Gastroesophageal sphincter (tissue), 4 donors: Measurements from ENCODE around the gene MGME1. TPM values are rescaled to one million over a fixed set of nuclear protein-coding genes. Genes with fewer than 3 reads are reported as not detected.

Experiments used
- ATAC-seq: fragments of 150-250 bp; one replicate; pipeline ENCODE4 v1.9.1; 2016; ENCODE audit warnings: mild to moderate bottlenecking, moderate library complexity
- H3K27ac ChIP-seq, 4 donors: fragments of 200-600 bp; sonication (generic) in 3 of 4; 1 replicate in 3 of 4; 2 replicates in 1 of 4; pipeline ENCODE4 v1.5.1; 2016 to 2019
- H3K27me3 ChIP-seq: fragments of 200-600 bp; sonication (generic); one replicate; pipeline ENCODE4 v1.5.1; 2019
- H3K36me3 ChIP-seq, 2 donors: fragments of 200-600 bp; sonication (generic); one replicate each; pipeline ENCODE4 v1.5.1; 2019; ENCODE audit warnings: control low read depth in 1 of 2
- H3K4me1 ChIP-seq, 3 donors: fragments of 200-600 bp; sonication (generic); 1 replicate in 2 of 3; 2 replicates in 1 of 3; pipeline ENCODE4 v1.5.1; 2016 to 2019; ENCODE audit warnings: control low read depth in 2 of 3
- H3K4me3 ChIP-seq, 2 donors: fragments of 200-600 bp; sonication (generic); one replicate each; pipeline ENCODE4 v1.5.1; 2019; ENCODE audit warnings: mild to moderate bottlenecking in 1 of 2, moderate library complexity in 1 of 2
- H3K9me3 ChIP-seq, 3 donors: fragments of 200-600 bp; sonication (generic); one replicate each; pipeline ENCODE4 v1.5.1; 2017 to 2019; ENCODE audit warnings: control low read depth in 2 of 3
- EP300 ChIP-seq: sonication (generic); formaldehyde crosslinking; IDR thresholded peaks from one replicate; pipeline ENCODE4 v1.6.1; 2017; ENCODE audit warnings: antibody characterized with exemption, mild to moderate bottlenecking
- POLR2A ChIP-seq, 2 donors: fragments of 450-650 bp; IDR thresholded peaks; one replicate each; pipeline ENCODE4 v1.6.1; 2017; ENCODE audit warnings: antibody characterized with exemption in 2 of 2, mild to moderate bottlenecking in 2 of 2, moderate library complexity in 1 of 2
- POLR2AphosphoS5 ChIP-seq: sonication (generic); formaldehyde crosslinking; IDR thresholded peaks from one replicate; pipeline ENCODE4 v1.6.1; 2017; ENCODE audit warnings: antibody characterized with exemption
- WGBS, 2 donors: methylation state at CpG; one replicate each; pipeline ENCODE4 v1.1.5; 2018; ENCODE audit warnings: low coverage in 1 of 2; 5-methylcytosine and 5-hydroxymethylcytosine counted together
- total RNA-seq, 4 donors: library from RNA; depleted of rRNA; stranded (reverse); fragments of >200 nt; gene quantifications; one replicate each; pipeline ENCODE4 v1.1.0, GENCODE V29; 2016
- TF ChIP-seq, protein P1 (sequence below), 4 experiments: fragments of 200-600 bp in 2 of 4; fragments of 450-650 bp in 2 of 4; sonication (generic) in 1 of 4; IDR thresholded peaks; one replicate each; pipeline ENCODE4 v1.5.1; 2017 to 2019; ENCODE audit warnings: antibody characterized with exemption in 4 of 4, mild to moderate bottlenecking in 2 of 4, moderate library complexity in 2 of 4

Gene MGME1
- total RNA-seq, 4 donors from 2014 or later: 6.3 to 13.5 (median 9.9) TPM

DNA sequence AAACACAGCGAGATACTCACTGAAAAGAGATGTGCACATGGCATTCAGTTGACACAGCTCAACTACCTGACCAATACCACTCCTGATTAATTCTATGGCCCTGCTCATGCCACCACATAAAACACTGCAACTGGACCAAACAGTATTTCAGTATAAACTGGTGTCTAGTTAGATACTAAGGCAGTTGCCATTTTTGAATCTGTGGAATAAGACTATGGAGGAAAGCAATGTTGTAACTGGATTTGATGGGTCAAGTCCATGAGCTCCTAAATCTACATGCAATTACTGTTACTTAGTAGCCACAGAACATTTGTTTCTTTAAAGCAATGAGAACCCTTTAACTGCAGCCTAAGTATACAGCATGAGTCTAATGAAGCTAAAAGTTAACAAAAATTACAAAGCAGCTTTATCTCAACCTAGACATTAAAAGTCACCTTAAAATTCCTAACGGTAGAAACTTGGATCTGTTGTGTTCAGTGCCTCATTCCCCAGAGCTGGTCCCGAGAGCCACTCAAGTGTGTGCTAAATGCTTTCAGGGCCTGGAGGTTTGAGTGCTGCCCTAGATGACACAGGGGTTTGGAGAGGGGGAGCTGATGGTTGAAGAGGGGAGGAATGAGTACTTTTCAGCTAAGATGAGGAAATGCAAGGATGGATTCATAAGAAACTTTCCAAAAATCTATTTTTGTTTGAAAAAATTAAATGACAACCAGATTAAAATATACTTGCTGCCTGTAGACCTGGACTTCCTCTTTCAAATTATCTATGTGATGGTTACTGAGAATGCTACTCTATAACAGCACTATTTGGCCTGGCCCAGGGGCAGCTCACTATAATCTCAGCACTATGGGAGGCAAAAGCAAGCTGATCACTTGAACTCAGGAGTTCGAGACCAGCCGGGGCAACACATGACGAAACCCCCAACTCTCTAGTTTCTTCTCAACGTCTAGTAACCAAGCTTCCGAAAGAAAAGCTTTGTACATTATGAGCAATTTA is 15.8 kb upstream of the MGME1 start:
- no peak overlapping the region for H3K4me3 ChIP-seq
- H3K27ac ChIP-seq: no peak overlapping the region
- TF ChIP-seq EP300 (no peak), POLR2A (IDR thresholded peaks at IDR 0.05) (no peak), POLR2AphosphoS5 (no peak)
- TF ChIP-seq, protein P1, sequence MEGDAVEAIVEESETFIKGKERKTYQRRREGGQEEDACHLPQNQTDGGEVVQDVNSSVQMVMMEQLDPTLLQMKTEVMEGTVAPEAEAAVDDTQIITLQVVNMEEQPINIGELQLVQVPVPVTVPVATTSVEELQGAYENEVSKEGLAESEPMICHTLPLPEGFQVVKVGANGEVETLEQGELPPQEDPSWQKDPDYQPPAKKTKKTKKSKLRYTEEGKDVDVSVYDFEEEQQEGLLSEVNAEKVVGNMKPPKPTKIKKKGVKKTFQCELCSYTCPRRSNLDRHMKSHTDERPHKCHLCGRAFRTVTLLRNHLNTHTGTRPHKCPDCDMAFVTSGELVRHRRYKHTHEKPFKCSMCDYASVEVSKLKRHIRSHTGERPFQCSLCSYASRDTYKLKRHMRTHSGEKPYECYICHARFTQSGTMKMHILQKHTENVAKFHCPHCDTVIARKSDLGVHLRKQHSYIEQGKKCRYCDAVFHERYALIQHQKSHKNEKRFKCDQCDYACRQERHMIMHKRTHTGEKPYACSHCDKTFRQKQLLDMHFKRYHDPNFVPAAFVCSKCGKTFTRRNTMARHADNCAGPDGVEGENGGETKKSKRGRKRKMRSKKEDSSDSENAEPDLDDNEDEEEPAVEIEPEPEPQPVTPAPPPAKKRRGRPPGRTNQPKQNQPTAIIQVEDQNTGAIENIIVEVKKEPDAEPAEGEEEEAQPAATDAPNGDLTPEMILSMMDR (IDR thresholded peaks at IDR 0.05): no peak
- ATAC-seq: no peak
- H3K4me1 ChIP-seq: peaks cover 3 to 35% (median 4%) of the 10 kb centered on the region in 3 donors
- WGBS, 2 donors: 87 to 96% methylated on average over 8 of the region's 8 CpGs
- H3K36me3 ChIP-seq: peaks cover 9 to 77% of the 10 kb centered on the region in 2 donors
- H3K9me3 ChIP-seq: no peaks in the 10 kb centered on the region
- H3K27me3 ChIP-seq: no peaks in the 10 kb centered on the region

DNA sequence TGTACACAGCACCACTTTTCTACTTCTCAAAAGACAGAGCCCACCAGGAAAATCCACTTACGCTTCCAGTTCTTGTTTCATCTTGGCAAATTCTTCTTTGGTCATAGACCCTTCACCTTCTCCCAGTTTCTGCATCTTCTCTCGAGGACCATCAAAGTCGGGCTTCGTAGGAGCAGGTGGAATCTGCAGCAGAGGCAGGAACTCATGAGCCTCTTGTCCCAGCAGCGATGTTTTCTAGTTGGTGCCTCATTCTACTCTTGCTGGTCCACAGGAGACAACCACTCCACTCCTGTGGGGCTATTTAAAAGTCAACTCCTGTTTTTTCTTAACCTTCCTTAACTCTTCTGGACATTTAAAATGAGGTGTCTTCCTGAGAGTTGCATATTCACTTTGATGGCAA is 14.9 kb upstream of the MGME1 start:
- no peak overlapping the region for H3K4me3 ChIP-seq
- TF ChIP-seq EP300 (no peak), POLR2A (IDR thresholded peaks at IDR 0.05) (no peak)
- TF ChIP-seq, protein P1 (IDR thresholded peaks at IDR 0.05): no peak
- peaks cover 8 to 44% (median 13%) of the 10 kb centered on the region in 3 donors for H3K4me1 ChIP-seq
- 91 to 96% methylated on average over 4 to 5 of the region's 5 CpGs for WGBS, 2 donors
- no peaks in the 10 kb centered on the region for H3K9me3 ChIP-seq
- H3K27ac ChIP-seq: no peak overlapping the region
- H3K27me3 ChIP-seq: no peaks in the 10 kb centered on the region
- H3K36me3 ChIP-seq: peaks cover 5 to 68% of the 10 kb centered on the region in 2 donors
- ATAC-seq: no peak

- Histone ChIP-seq H3K4me1 (peaks cover 10 to 58% (median 26%) of the 10 kb centered on the region in 3 donors), H3K27me3 (no peaks in the 10 kb centered on the region), H3K36me3 (peaks cover 5 to 54% of the 10 kb centered on the region in 2 donors), H3K9me3 (no peaks in the 10 kb centered on the region), H3K4me3 (no peak overlapping the region), H3K27ac (peak overlapping the region in 2 of 4 donors; percentile 48 to 77)
- ATAC-seq: no peak
- 45 to 54% methylated on average over 3 of the region's 3 CpGs for WGBS, 2 donors
- TF ChIP-seq, protein P1 (IDR thresholded peaks at IDR 0.05): no peak
- TF ChIP-seq POLR2AphosphoS5: no peak
- no peak for TF ChIP-seq EP300
- TF ChIP-seq POLR2A (IDR thresholded peaks at IDR 0.05): no peak
These were observed 13.5 kb upstream of the MGME1 start for GRCh38 chr20:17955302-17955701.

- TF ChIP-seq, protein P1 (IDR thresholded peaks at IDR 0.05): no peak
- TF ChIP-seq POLR2AphosphoS5 (no peak), POLR2A (IDR thresholded peaks at IDR 0.05) (no peak), EP300 (no peak)
- no peak for ATAC-seq
- no peak overlapping the region for H3K4me3 ChIP-seq
- H3K27me3 ChIP-seq: no peaks in the 10 kb centered on the region
- peaks cover 0 to 45% of the 10 kb centered on the region in 2 donors for H3K36me3 ChIP-seq
- H3K4me1 ChIP-seq: peaks cover 10 to 67% (median 32%) of the 10 kb centered on the region in 3 donors
- peak overlapping the region in 2 of 4 donors; percentile 48 to 77 for H3K27ac ChIP-seq
- no peaks in the 10 kb centered on the region for H3K9me3 ChIP-seq
- 74 to 86% methylated on average over 4 to 8 of the region's 8 CpGs for WGBS, 2 donors
These were observed 12.6 kb upstream of the MGME1 start for GRCh38 chr20:17956099-17956685.
